Measurements from ENCODE around the gene SLIT3.

The SLIT3 gene

GRCh38 chr5:168843277-168844015 lies 457.5 kb downstream of the SLIT3 start:
- DNase-seq: no peak

GRCh38 chr5:168842571-168843205 lies 458.3 kb downstream of the SLIT3 start:
- no peak for DNase-seq

- no peak for DNase-seq
These were observed 463.1 kb downstream of the SLIT3 start for GRCh38 chr5:168837852-168838251.

- DNase-seq: no peak
These were observed 464.2 kb downstream of the SLIT3 start for GRCh38 chr5:168836603-168837231.

GRCh38 chr5:168833936-168834335 lies 467.0 kb downstream of the SLIT3 start:
- DNase-seq: no peak

GRCh38 chr5:168833383-168833782 lies 467.6 kb downstream of the SLIT3 start:
- no peak for DNase-seq

- no peak for DNase-seq
These were observed 468.6 kb downstream of the SLIT3 start for GRCh38 chr5:168832308-168832707.

GRCh38 chr5:168831383-168831782 lies 469.6 kb downstream of the SLIT3 start:
- no peak for DNase-seq

GRCh38 chr5:168830833-168831232 lies 470.1 kb downstream of the SLIT3 start:
- DNase-seq: no peak

- DNase-seq: no peak
These were observed 471.0 kb downstream of the SLIT3 start for GRCh38 chr5:168829922-168830417.

- no peak for DNase-seq
These were observed 471.9 kb downstream of the SLIT3 start for GRCh38 chr5:168829044-168829443.

GRCh38 chr5:168827636-168828035 lies 473.3 kb downstream of the SLIT3 start:
- DNase-seq: no peak

- no peak for DNase-seq
These were observed 474.7 kb downstream of the SLIT3 start for GRCh38 chr5:168826246-168826725.

- no peak for DNase-seq
These were observed 478.1 kb downstream of the SLIT3 start for GRCh38 chr5:168822745-168823281.

- no peak for DNase-seq
These were observed 478.6 kb downstream of the SLIT3 start for GRCh38 chr5:168822248-168822744.

- DNase-seq: no peak
These were observed 480.1 kb downstream of the SLIT3 start for GRCh38 chr5:168820874-168821273.

GRCh38 chr5:168819004-168819621 lies 481.8 kb downstream of the SLIT3 start:
- no peak for DNase-seq

GRCh38 chr5:168818558-168818957 lies 482.4 kb downstream of the SLIT3 start:
- no peak for DNase-seq

- DNase-seq: no peak
These were observed 483.3 kb downstream of the SLIT3 start for GRCh38 chr5:168817591-168817990.

GRCh38 chr5:168816661-168817060 lies 484.3 kb downstream of the SLIT3 start:
- DNase-seq: no peak

- DNase-seq: no peak
These were observed 487.6 kb downstream of the SLIT3 start for GRCh38 chr5:168813184-168813968.

GRCh38 chr5:168810641-168811040 lies 490.3 kb downstream of the SLIT3 start:
- DNase-seq: no peak
